Skeletal muscle cell (primary cell): Measurements from ENCODE around the gene TRMT10C.
"Not testable (repeated sequence)": the region's sequence is repeated elsewhere in the genome, so short reads cannot be mapped to it uniquely, and the experiment has no call there.

ENCODE experiments used
- DNase-seq: peaks from one replicate; pipeline ENCODE4 v3.0.0-alpha.2; 2010; ENCODE audit warnings: low read depth
- H3K4me3 ChIP-seq: 2 replicates; pipeline ENCODE4 v1.5.1; 2011; ENCODE audit warnings: low read depth, mild to moderate bottlenecking, control low read depth, low read length, moderate library complexity

Gene TRMT10C

DNA sequence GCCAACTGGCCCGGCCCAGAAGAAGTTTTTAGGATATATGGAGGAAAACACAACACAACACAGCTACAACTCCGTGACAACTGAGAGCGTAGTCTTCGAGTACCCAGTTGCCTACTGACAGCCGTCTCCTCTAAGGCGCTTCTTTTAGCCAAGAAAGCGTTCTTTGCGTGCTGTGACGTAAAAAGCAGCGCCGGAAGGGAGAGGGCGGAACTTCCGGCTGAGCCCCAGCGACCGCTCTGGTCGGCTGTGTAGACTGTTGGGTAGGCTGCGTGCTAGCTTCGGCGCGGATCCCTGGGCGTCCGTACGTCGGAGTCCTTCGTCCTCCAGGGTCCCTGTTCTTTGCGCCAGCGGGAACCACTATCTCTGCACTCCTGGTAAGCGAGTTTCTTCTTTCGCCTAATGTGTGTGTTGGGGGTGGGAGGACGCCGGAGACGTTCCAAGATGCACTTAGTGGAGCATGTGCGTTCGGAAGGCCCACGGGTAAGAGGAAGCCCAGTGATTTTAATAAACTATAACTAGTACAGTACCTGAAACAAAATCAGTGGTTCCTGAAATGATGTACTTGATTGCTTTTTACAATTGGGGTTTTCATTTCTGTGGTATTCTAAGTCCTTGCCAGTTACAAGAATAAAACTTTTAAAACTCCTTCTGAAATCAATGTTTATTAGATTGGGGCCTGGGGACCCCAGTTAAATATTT, at the start of gene TRMT10C:
TRMT10C (plus strand) TSS at position 239 of the 699 bp plus-strand sequence. CDS start 2,914 bp downstream, outside the sequence.
- peak; percentile 72 for DNase-seq
- peak within 1 kb of the TSS; percentile 98 for H3K4me3 ChIP-seq

GRCh38 chr3:101512396-101512645, 49.3 kb upstream of the TRMT10C start:
- no peak for DNase-seq

GRCh38 chr3:101512646-101513418, 48.8 kb upstream of the TRMT10C start, which contains the start of gene SENP7:
SENP7 (minus strand) TSS chr3:101513212; CDS start chr3:101513130, 82 bp downstream.
- H3K4me3 ChIP-seq: peak within 1 kb of the TSS; percentile 76
- DNase-seq: peak; percentile 49

More at GRCh38 chr3:101512396-101512645, 49.3 kb upstream of the TRMT10C start:
- peak overlapping the region; percentile 76 for H3K4me3 ChIP-seq

GRCh38 chr3:101513419-101513986, 48.2 kb upstream of the TRMT10C start:
- DNase-seq: no peak
- peak overlapping the region; percentile 76 for H3K4me3 ChIP-seq

DNA sequence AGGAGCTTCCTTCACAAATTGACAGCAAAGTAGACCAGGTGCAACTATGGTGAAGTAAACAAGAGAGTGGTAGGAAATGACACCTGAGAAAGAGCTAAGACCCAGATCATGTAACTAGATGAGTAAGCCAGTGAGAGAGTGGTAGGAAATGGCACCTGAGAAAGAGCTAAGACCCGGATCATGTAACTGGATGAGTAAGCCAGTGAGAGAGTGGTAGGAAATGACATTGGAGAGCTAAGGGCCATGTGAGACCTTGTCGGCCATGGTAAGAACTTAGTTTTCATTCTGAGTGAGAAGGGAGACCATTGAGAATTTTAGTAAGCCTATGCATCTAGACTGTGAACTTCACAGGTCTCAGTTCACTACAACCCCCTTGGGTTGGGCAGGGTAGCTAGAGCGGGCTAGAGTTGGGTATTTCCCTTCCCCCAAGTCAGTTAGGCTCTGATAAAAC, 43.2 kb upstream of the TRMT10C start:
- no peak for DNase-seq

GRCh38 chr3:101519685-101520365, 41.8 kb upstream of the TRMT10C start:
- DNase-seq: no peak
- H3K4me3 ChIP-seq: no peak overlapping the region

More for the DNA sequence above, 43.2 kb upstream of the TRMT10C start:
- H3K4me3 ChIP-seq: no peak overlapping the region

DNA sequence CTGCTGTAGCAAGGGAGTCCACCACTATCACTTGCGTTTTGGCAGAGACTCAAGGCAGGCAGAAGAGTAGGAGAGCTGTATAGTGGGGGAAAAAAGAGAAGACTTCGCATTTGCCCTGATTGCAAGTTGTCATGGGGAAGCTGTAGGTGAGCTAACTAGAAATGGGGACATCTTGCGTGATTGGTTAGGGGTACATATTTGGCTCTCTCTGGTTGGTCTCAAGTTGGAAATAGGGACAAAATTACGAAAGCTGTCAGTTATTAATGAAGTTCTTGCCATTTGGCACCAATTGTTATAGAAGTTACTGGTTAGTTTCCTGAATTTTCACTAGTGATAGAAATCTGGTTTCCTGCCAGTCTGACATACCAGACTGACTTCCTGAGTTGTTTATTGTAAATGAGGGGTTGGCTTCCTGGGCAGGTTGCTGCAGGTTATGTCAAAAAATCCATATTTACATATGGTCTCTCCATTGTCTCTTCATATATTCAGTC, 40.4 kb upstream of the TRMT10C start:
- no peak for DNase-seq
- no peak overlapping the region for H3K4me3 ChIP-seq

- no peak for DNase-seq
- no peak overlapping the region for H3K4me3 ChIP-seq
Measured at GRCh38 chr3:101527441-101527840, 34.2 kb upstream of the TRMT10C start.

- no peak overlapping the region for H3K4me3 ChIP-seq
- no peak for DNase-seq
Measured at GRCh38 chr3:101527906-101528305, 33.8 kb upstream of the TRMT10C start.

DNA sequence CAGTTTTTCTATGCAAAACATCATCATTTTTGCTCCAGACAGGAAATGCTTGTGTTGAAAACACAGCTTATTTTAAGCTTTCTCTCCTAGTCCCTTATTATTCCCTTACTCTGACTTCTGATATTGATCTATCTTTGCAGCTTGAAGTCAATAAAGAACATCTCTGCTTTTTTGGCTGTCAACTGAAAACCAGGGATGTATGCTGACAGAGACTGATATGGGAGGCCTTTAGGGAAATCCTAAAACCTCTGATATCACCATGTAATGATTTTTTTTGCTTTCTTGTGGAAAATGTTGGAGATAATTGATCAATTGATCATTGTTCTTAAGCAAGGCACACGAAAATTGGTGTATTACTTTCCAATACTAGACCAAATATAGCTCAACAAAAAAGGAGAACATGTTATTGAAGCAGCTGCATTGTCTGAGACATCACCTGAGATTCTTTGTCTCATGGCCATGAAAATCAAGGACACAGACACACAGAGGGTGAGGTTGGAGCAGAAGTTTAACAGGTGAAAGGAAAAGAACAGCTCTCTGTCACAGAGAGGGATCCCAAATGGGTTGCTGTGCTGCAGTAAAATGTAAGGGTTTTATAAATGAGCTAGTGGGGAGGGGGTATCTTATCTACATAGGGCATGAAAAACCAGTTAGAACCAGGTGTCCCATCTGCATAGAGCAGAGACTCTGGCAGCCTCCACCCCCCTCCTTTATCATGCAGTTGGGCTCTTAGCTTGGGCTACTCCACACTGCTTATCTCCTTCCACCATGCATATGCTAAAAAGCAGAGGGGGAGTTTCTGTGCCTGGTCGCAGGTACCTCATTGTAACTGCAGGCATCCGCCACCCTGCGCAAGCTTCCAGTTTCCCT, 31.6 kb upstream of the TRMT10C start:
- DNase-seq: no peak
- no peak overlapping the region for H3K4me3 ChIP-seq

DNA sequence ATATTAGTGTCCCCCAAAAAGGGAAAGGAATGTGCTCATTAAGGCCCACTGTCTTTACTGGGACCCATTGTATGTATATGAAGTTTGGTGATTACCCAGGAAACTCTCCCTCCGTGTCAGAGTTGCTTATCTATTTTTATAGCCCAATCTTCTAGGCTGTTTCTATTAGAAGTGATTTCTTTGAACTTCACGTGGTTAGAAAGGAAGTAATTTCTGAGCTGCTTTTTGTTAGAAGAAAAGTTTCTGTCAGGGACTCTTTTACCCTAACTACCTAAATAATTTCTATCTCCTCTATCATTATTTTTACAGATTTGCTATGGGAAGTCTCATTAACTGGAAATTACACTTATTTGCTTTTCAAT, 31.0 kb upstream of the TRMT10C start:
- no peak overlapping the region for H3K4me3 ChIP-seq
- DNase-seq: no peak

- no peak for DNase-seq
- H3K4me3 ChIP-seq: no peak overlapping the region
Measured at GRCh38 chr3:101531473-101532086, 30.1 kb upstream of the TRMT10C start.

DNA sequence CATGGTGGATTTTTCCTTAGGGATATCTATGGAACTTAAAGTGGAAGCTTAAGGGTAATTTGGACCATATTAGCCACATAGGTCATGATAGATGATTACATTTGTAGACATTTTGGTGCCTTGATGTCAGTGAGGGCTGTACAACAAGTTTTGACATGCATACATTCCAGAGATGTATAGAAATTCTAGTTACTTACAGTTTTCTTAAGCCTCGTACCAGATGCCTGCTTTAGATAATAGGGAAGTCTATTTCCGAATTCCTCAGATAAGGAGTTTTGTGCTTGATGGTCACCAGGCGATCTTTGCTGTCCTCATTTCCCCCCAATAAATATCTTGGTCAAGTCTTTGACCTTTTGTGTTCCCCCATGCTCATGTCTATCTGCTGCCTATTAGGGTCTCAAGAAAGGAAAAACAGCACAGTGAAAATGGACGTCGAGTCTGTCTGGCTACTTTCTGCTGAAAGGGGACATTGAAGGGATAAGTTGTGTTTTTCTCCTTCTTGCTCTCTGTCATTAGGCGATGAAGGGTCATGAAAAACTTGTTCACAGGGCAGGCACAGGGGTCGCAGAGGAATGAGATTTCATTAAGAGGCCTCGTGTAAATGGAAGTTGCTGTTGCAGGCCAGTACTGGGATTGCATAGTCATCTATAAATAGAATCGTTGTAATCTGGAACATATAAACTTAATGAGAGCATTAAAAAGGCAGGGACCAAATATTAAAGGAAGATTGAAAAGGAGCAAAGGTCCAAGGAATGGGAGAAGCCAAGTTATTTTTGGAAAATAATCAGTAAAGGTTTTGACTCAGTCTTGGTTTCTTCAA, 28.7 kb upstream of the TRMT10C start:
- DNase-seq: no peak
- H3K4me3 ChIP-seq: no peak overlapping the region

DNA sequence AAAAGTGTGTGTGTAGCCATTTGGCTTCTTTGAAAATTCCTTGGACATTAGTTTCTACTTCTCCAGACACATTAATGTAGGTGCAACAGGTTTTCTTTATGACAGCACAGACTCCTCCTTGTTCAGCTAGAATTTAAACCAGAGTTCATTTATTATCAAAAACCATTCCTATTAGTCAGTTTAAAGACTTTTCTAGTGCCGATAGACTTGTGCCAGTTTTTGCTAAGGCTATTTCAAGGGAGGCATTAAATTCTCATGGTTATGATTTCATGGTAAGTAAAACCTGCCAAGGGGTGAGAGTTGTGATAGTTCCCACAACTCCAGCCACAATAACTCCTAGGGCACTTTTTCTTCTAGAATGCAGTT, 28.1 kb upstream of the TRMT10C start:
- H3K4me3 ChIP-seq: no peak overlapping the region
- DNase-seq: no peak

GRCh38 chr3:101535221-101535620, 26.4 kb upstream of the TRMT10C start:
- no peak overlapping the region for H3K4me3 ChIP-seq
- DNase-seq: no peak

DNA sequence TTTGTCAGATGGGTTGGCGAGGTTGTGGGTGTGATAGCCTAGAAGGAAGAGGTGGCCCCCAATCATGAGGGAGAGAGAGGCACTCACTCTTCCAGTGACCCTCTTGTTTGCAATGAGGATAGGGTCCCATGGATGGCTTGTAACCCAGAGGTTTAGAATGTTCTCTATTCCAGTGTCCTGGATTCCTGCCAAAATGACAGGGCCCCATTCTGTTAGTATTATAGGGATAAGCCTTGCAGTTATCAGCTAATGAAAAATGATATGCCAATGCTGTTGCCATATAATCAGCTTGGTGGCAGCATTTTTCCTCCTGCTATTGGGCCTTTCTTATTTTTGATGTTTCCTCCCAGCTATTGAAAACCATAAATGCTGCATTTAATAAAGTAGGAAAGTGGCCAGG, 25.4 kb upstream of the TRMT10C start:
- no peak for DNase-seq
- H3K4me3 ChIP-seq: no peak overlapping the region

- DNase-seq, H3K4me3 ChIP-seq: not testable (repeated sequence)
Measured at GRCh38 chr3:101536955-101537354, 24.7 kb upstream of the TRMT10C start.

DNA sequence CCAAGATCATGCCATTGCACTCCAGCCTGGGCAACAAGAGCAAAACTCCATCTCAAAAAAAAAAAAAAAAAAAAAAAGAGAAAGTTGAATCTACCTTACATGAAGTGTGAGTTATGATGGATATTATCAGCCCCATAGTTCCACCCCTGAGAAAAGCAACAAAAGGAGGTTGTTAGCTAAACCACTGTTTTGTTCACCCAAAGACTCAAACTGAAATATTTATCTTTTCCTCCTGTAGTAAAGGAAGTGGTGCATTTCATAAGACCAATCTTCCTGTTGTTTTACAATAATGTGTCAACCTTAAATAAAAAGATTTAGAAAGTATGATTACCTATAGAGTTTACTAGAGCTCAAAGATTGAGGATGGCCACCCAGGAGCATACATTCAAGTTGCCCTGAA, 18.7 kb upstream of the TRMT10C start:
- H3K4me3 ChIP-seq: no peak overlapping the region
- no peak for DNase-seq
